ENCODE data around the gene SFT2D2.

DNA sequence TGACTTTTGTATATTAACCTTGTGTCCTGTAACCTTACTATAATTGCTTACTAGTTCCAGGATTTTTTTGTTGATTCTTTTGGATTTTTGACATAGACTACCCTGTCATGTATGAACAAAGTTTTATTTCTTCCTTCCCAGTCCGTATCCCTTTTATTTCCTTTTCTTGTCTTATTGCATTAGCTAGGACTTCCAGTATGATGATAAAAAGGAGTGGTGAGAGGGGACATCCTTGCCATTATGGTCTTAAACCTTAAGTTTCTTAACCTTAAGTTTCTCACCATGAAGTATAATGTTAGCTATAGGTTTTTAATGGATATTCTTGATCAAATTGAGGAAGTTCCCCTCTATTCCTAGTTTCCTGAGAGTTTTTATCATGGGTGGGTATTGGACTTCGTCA lies 30.4 kb downstream of the SFT2D2 start:
- TF ChIP-seq EZH2 (IDR thresholded peaks at IDR 0.05; ENCODE audit: low read length), result no peak
- TF ChIP-seq, protein P1, sequence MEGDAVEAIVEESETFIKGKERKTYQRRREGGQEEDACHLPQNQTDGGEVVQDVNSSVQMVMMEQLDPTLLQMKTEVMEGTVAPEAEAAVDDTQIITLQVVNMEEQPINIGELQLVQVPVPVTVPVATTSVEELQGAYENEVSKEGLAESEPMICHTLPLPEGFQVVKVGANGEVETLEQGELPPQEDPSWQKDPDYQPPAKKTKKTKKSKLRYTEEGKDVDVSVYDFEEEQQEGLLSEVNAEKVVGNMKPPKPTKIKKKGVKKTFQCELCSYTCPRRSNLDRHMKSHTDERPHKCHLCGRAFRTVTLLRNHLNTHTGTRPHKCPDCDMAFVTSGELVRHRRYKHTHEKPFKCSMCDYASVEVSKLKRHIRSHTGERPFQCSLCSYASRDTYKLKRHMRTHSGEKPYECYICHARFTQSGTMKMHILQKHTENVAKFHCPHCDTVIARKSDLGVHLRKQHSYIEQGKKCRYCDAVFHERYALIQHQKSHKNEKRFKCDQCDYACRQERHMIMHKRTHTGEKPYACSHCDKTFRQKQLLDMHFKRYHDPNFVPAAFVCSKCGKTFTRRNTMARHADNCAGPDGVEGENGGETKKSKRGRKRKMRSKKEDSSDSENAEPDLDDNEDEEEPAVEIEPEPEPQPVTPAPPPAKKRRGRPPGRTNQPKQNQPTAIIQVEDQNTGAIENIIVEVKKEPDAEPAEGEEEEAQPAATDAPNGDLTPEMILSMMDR (optimal IDR thresholded peaks at IDR 0.05 in 1 of 3, IDR thresholded peaks at IDR 0.05 in 1 of 3, conservative IDR thresholded peaks at IDR 0.05 in 1 of 3; ENCODE audit: extremely low read depth in 1 of 3, insufficient read depth in 2 of 3, low read length in 3 of 3), result no peak

Data from keratinocyte (primary cell).